ENCODE results near the gene LRMDA.

Gene LRMDA

DNA sequence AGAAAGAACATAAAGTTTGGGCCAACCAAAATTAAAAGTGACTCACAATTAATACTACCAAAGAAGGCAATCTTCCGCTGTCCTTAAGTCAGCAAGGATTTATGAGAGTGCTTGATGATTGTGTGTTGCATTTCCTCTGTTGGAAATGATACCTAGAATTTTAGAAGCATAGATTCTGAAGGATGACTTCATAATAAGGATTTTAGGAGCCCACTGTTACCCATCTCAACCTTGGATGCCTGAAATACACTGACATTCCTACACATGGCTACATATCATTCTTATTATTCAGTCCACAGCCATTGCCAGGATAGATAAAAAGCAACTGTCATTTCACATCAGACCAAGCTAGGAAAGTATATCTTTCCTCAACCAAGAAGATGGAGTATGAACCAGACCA is 823.8 kb downstream of the LRMDA start:
- DNase-seq = no peak

DNA sequence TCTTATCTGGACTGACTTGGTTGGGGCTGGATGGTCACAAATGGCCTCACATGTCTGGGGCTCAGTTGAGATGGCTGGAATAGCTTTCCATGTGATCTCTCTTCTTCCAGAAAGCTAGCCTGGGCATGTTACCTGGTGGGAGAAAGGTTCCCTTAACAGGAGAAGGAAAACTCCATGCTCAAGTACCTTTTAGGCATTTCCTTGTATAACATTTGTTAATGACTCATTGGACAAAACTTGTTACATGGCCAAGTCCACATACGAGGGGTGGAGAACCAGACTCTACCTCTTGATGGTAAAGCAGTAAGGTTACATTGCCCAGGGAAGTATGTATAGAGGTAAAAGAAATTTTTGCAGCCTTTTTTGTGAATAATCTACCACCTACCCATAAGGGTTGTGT is 826.4 kb downstream of the LRMDA start:
- DNase-seq = no peak

DNA sequence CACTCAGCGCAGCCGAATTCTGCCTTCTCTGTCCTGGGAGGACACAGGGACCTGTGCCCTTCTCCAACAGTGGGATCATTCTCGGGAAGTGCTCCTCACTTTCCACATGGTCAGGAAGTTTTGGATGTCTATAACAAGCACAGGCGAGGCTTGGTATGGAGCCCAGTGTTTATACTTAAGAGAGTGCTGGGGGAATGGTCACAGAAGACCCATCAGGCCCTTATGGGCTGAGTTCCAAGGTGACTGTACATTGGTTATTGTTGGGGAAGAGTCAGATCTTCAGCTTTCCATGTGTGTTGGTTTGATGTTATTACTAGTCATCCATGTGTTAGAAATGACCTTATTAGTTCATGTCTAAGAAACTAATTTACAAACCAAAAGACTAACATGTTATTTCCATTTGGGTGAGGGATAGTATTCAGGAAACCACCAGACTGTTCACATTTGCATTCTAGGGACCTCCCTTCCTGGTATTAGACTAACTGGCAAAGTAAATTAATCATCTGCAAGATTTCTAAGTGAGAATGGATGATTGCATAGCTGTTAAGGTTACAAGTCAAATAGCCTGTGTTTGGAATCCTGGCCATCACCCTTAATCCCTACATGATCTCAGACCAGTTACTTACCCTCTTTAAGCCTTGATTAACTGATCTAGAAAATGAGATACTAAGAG is 834.2 kb downstream of the LRMDA start:
- no peak for DNase-seq

- no peak for DNase-seq
These were observed 837.1 kb downstream of the LRMDA start for GRCh38 chr10:76268530-76268929.

- no peak for DNase-seq
These were observed 837.5 kb downstream of the LRMDA start for GRCh38 chr10:76268954-76269353.

- no peak for DNase-seq
These were observed 839.0 kb downstream of the LRMDA start for GRCh38 chr10:76270464-76270863.

DNA sequence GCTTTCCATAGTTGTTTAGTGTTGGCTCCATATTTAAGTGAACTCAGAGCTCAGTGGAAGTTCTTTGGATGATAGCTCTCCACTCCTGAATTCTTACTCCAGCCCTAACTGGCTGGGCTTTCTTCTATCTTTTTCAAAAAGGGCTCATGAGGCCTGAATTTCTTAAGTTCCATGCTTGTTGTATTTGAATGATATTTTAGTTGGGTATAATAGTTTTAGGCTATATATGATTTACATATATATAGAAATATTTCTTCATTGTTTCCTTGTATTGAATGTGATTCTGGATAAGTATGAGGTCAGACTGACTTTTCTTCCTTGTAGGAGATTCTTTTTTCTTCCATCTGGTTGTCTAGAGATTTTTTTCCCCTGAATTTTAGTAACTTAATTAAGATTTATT is 843.5 kb downstream of the LRMDA start:
- no peak for DNase-seq

- DNase-seq = no peak
These were observed 847.5 kb downstream of the LRMDA start for GRCh38 chr10:76278811-76279460.

DNA sequence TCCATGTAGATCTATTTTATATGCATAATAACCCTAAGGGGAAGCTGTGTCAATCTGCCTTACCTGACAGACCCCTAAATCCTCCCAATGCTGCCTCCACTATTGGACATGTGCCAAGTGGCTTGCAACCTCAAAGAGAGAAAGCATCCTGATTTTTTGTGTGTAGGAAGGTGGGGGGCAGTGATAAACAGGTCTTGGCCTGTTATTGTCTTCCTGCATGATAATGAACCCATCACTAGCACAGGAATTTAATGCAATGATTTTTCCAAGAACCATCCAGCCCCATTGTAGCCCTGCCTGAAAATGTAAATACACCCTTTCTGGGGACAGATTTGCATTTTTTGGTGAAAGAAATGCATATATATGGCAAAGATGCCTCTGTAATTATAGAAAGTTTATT is 850.2 kb downstream of the LRMDA start:
- DNase-seq = no peak

DNA sequence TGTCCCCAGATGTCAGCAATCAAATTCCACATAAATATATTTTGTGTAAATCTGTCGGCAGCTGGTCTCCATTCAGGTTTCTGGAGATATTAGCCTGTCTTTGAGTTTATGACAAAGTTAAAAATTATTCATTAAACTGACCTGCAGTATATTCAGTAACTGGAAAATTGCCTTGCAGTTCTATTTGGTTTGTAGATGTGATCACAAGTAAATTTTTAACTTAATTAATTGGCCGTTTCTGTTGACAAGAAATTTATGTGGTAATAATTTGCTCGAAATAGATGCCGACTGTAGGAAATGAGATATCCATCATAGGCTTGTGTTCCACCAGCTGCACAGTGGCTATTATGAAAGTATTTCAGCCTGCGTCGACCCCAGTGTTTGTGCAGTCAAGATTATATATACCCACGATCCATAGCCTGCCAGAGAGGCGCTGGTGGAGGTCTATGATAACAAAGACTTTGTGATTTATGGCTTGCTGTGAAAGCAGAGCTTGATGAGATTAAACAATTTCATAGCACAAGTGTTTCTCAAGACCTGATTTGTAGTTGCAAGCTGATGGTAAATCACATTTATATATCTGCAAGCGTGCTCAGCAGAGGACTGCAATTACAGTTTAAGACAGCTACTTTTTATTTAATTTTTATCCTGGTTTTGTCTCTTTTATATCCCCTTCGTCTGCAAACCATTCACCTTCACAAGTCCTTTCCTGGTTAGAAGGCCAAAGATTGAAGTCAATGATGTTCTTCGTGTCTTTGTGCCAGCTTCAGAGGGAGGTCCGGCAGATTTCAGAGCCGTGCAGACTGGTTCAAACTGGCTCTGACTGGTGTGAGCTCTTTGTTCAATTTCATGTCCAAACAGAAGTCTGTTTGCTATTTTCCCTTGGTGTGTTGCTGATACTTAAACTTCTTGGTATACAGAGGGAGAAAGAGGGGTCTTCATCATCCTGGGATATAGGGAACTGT is 850.9 kb downstream of the LRMDA start:
- peak; percentile 42 for DNase-seq

- no peak for DNase-seq
These were observed 852.9 kb downstream of the LRMDA start for GRCh38 chr10:76284351-76284750.

GRCh38 chr10:76285012-76285411 is 853.6 kb downstream of the LRMDA start:
- no peak for DNase-seq

- DNase-seq = no peak
These were observed 854.1 kb downstream of the LRMDA start for GRCh38 chr10:76285515-76285914.

GRCh38 chr10:76286536-76286935 is 855.1 kb downstream of the LRMDA start:
- DNase-seq = no peak

GRCh38 chr10:76287856-76288255 is 856.4 kb downstream of the LRMDA start:
- DNase-seq = no peak

GRCh38 chr10:76291175-76291574 is 859.8 kb downstream of the LRMDA start:
- no peak for DNase-seq

DNA sequence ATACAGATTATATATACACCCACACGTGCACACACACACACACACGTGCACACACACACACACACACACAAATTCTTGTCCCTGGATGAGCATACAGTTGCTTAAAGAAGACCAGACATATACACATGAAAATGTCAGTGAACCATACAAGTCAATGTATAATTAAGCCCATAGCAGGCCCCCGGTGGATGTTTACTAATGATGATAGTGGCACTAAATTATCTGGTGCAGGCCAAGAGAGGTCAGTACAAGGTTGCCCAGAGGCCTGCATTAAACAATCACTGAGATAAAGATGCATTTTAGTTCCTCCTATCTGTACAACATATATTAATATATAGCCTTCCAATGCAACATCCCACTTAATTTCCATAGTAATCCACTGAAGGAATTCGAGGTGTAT is 860.5 kb downstream of the LRMDA start:
- DNase-seq = no peak

DNA sequence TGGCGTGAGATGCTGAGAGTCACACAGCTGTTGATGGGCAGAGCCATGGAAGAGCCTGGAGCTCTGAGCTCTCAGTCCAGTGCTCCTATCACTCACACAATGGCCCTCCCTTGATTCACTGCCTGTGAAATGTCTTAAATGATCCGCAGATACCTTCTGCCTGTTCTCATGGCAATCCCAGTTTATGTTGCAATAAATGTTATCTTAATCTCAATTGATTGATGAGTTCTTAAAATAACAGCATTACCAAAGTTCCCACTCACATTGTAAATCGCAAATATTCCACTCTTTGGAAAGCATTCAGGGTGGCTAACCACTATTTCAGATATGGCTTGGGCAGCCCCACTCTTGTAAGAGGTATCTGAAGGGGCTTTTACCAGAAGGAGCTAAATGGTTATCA is 865.5 kb downstream of the LRMDA start:
- DNase-seq = no peak

DNA sequence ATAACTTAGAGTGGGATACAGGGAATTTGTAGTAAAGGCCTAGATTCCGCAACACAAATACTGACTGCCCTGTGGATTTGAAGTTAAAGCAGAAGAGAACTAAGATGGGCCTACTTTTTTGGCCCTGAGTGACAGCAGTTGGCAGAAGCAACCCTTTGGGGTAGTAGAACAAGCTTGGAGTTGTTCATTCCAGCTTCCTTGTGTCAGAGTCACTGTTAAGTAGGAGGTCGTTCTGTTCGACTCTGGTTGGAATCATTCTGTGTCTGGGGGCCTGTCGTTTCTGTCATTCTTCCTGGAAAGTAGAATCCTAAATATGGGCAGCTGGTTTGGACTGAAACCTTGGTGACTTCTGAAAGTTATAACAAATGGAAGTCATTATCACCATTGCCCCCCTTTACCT is 865.9 kb downstream of the LRMDA start:
- no peak for DNase-seq

DNA sequence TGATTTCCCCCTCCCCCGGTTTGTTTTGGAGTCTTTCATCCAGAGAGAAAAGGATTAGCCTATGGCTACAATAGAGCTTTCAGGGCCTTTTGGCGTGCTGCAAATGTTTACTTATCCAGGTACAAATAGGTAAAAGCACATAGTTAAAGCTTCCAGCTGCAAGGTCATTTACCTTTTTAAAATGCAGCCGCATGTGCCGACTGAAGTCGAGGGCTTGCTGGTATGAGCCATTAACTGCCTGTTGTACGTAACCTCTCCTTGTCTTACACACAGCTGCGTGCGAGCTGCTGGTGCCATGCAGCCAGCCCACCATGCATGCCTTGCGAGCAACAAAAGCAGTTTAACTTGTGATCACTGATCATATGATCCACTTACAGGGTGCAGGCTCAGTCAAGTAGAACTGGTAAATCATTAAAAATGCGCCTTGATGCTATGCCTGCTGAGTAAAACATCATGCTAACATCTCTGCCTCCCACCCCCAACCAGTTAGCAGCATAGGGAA is 866.4 kb downstream of the LRMDA start:
- DNase-seq = peak; percentile 37

- DNase-seq = no peak
These were observed 866.9 kb downstream of the LRMDA start for GRCh38 chr10:76298329-76298728.

DNA sequence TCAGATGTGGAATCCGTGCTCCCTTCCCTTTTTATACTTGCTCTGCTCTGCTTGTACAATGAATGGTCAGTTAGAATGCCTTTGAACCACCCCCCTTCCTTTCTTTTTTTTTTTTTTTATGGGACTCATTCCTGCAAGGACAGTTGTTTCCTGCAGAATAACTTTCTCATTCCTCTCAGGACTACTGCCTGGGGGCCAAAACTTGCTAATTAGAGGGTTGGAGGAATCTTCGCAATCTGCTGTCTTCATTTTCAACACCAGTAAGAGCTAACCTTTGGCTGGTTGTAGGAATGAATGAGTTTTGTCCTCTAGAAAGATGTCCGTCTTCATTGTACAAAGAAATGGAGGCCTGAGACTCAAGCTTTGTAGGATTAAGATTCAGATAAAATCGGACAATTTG is 868.1 kb downstream of the LRMDA start:
- no peak for DNase-seq

- no peak for DNase-seq
These were observed 869.8 kb downstream of the LRMDA start for GRCh38 chr10:76301211-76301610.

DNA sequence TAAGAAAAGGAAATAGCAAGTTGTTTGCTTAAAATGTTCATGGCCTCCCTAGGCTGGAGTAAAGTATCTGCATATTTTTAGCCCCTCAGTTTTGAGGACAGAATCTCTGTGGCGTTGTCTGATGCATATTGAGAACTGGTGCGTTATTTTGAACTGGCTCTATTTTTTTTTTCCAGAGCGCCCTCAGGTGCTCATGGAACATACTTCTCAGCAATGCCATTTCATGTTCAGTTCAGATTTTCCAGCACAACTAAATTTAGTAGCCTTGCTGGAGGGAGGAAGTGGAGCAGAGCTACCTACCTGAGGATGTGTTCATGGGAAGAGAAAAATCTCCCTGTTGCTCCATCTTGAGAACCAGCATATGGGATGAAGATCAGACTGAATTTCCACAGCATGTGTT is 870.5 kb downstream of the LRMDA start:
- no peak for DNase-seq
